Testis (tissue), 3 donors: ENCODE results near the gene MAST3. TPM values are rescaled to one million over a fixed set of nuclear protein-coding genes. Genes with fewer than 3 reads are reported as not detected.
"Not testable (repeated sequence)": the region's sequence is repeated elsewhere in the genome, so short reads cannot be mapped to it uniquely, and the experiment has no call there.

Experiments used
- DNase-seq: peaks from one replicate; pipeline ENCODE4 v3.0.0-alpha.2; 2019
- H3K27ac ChIP-seq, 2 donors: fragments of 200-600 bp; sonication (generic); one replicate each; pipeline ENCODE4 v1.5.1; 2019
- H3K27me3 ChIP-seq: fragments of 200-600 bp; sonication (generic); one replicate; pipeline ENCODE4 v1.5.1; 2019
- H3K36me3 ChIP-seq: fragments of 200-600 bp; sonication (generic); one replicate; pipeline ENCODE4 v1.5.1; 2017; ENCODE audit warnings: low read depth; ENCODE audit errors: missing control alignments
- H3K4me1 ChIP-seq: fragments of 200-600 bp; sonication (generic); one replicate; pipeline ENCODE4 v1.5.1; 2019
- H3K4me3 ChIP-seq, 2 donors: fragments of 200-600 bp; sonication (generic); one replicate each; pipeline ENCODE4 v1.5.1; 2017 to 2019
- H3K9me3 ChIP-seq: fragments of 200-600 bp; sonication (generic); one replicate; pipeline ENCODE4 v1.5.1; 2017
- POLR2A ChIP-seq: fragments of 450-650 bp; IDR thresholded peaks from one replicate; pipeline ENCODE4 v1.6.1; 2017; ENCODE audit warnings: antibody characterized with exemption, mild to moderate bottlenecking, moderate library complexity
- WGBS, 2 donors: methylation state at CpG; one replicate each; pipeline ENCODE4 v1.1.5; 2018; 5-methylcytosine and 5-hydroxymethylcytosine counted together
- intact Hi-C: fragments of 100-400 bp; cut with DNase I; formaldehyde crosslinking; loops from one replicate; pipeline ENCODE4 v1.15.1; 2023; ENCODE audit warnings: low total_unique reads
- polyA plus RNA-seq: library from polyadenylated mRNA; stranded (reverse); fragments of 350-450 nt; fragmentation: Illumina TruSeq; extraction: RNeasy Lipid Tissue Mini Kit (QIAGEN cat#74804); gene quantifications from one replicate; pipeline ENCODE4 v1.2.3, GENCODE V29; 2014; ENCODE audit warnings: low read depth, low replicate concordance; ENCODE audit not compliant: insufficient read depth
- total RNA-seq, 2 donors: library from RNA; depleted of rRNA; stranded (reverse); fragments of >200 nt; gene quantifications; one replicate each; pipeline ENCODE4 v1.2.3, GENCODE V29; 2016
- TF ChIP-seq, protein P1 (sequence below), 3 experiments: fragments of 450-650 bp in 2 of 3; fragments of 200-600 bp in 1 of 3; sonication (generic) in 1 of 3; IDR thresholded peaks; one replicate each; pipeline ENCODE4 v1.5.1; 2016 to 2019; ENCODE audit warnings: antibody characterized with exemption in 3 of 3, mild to moderate bottlenecking in 2 of 3, moderate library complexity in 1 of 3

MAST3 gene
- total and polyA plus RNA-seq, 3 donors from 2014 or later: 5.0 to 11.2 (median 9.7) TPM

- DNase-seq: peak; percentile 64
- Histone ChIP-seq H3K27ac (peak overlapping the region; percentile 42 to 76), H3K36me3 (no peaks in the 10 kb centered on the region), H3K9me3 (no peaks in the 10 kb centered on the region), H3K4me1 (peaks cover 41% of the 10 kb centered on the region), H3K27me3 (no peaks in the 10 kb centered on the region), H3K4me3 (no peak overlapping the region)
- no peak for TF ChIP-seq POLR2A
- TF ChIP-seq, protein P1, sequence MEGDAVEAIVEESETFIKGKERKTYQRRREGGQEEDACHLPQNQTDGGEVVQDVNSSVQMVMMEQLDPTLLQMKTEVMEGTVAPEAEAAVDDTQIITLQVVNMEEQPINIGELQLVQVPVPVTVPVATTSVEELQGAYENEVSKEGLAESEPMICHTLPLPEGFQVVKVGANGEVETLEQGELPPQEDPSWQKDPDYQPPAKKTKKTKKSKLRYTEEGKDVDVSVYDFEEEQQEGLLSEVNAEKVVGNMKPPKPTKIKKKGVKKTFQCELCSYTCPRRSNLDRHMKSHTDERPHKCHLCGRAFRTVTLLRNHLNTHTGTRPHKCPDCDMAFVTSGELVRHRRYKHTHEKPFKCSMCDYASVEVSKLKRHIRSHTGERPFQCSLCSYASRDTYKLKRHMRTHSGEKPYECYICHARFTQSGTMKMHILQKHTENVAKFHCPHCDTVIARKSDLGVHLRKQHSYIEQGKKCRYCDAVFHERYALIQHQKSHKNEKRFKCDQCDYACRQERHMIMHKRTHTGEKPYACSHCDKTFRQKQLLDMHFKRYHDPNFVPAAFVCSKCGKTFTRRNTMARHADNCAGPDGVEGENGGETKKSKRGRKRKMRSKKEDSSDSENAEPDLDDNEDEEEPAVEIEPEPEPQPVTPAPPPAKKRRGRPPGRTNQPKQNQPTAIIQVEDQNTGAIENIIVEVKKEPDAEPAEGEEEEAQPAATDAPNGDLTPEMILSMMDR (IDR thresholded peaks at IDR 0.05): no peak
- intact Hi-C loops: no loop called here
- WGBS, 2 donors: 26 to 42% methylated on average over 18 of the region's 18 CpGs
Observed at GRCh38 chr19:18157465-18158063, 60.0 kb downstream of the MAST3 start.

DNA sequence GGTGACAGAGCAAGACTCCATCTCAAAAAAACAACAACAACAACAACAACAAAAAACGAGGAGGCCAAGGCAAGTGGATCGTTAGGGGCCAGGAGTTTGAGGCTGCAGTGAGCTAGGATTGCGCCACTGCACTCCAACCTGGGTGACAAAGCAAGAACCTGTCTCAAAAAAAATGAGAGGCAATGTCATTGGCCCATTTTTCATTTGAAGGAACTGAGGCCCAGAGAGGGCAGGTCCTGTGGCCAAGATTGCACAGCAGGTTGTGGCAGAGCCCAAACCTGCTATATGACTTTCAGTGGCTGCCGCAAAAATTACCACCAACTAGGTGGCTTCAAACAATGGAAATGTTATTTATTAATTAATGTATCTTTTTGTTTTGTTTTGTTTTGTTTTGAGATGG is 60.9 kb downstream of the MAST3 start:
- no peak for DNase-seq
- 79 to 81% methylated on average over 4 of the region's 4 CpGs for WGBS, 2 donors
- no peaks in the 10 kb centered on the region for H3K9me3 ChIP-seq
- intact Hi-C loops: no loop called here
- no peaks in the 10 kb centered on the region for H3K36me3 ChIP-seq
- no peak overlapping the region for H3K4me3 ChIP-seq
- H3K27ac ChIP-seq: no peak overlapping the region
- peaks cover 41% of the 10 kb centered on the region for H3K4me1 ChIP-seq
- no peak for TF ChIP-seq POLR2A
- TF ChIP-seq, protein P1 (IDR thresholded peaks at IDR 0.05): no peak
- H3K27me3 ChIP-seq: no peaks in the 10 kb centered on the region

- H3K4me3 ChIP-seq, H3K36me3 ChIP-seq, H3K27ac ChIP-seq, intact Hi-C loops, H3K9me3 ChIP-seq, H3K27me3 ChIP-seq, DNase-seq: not testable (repeated sequence)
- peaks cover 39% of the 10 kb centered on the region for H3K4me1 ChIP-seq
- 88 to 92% methylated on average over 6 of the region's 6 CpGs for WGBS, 2 donors
Observed at GRCh38 chr19:18159059-18159616, 61.6 kb downstream of the MAST3 start.

GRCh38 chr19:18159810-18160209 is 62.2 kb downstream of the MAST3 start:
- Histone ChIP-seq H3K9me3 (no peaks in the 10 kb centered on the region), H3K36me3 (no peaks in the 10 kb centered on the region), H3K4me3 (no peak overlapping the region), H3K27me3 (no peaks in the 10 kb centered on the region), H3K27ac (no peak overlapping the region), H3K4me1 (peaks cover 34% of the 10 kb centered on the region)
- WGBS, 2 donors: 91 to 96% methylated on average over 10 of the region's 10 CpGs
- TF ChIP-seq POLR2A: no peak
- TF ChIP-seq, protein P1 (IDR thresholded peaks at IDR 0.05): no peak
- no peak for DNase-seq
- intact Hi-C loops: loop anchor here (10.0 kb wide), 1 partner anchor 45 kb away; no protein-coding TSS in a partner anchor

- H3K36me3 ChIP-seq: no peaks in the 10 kb centered on the region
Observed at GRCh38 chr19:18160493-18160970, 63.0 kb downstream of the MAST3 start.

More at GRCh38 chr19:18160493-18160970, 63.0 kb downstream of the MAST3 start:
- intact Hi-C loops: loop anchor here (10.0 kb wide), 1 partner anchor 46 kb away; no protein-coding TSS in a partner anchor
- Histone ChIP-seq H3K4me3 (peak overlapping the region; percentile 46 to 50), H3K4me1 (peaks cover 34% of the 10 kb centered on the region), H3K9me3 (no peaks in the 10 kb centered on the region), H3K27me3 (no peaks in the 10 kb centered on the region), H3K27ac (peak overlapping the region; percentile 67 to 83)
- TF ChIP-seq, protein P1 (IDR thresholded peaks at IDR 0.05): no peak
- TF ChIP-seq POLR2A: no peak
- no peak for DNase-seq
- WGBS, 2 donors: 20 to 42% methylated on average over 1 to 13 of the region's 13 CpGs
